Activated CD4-positive, alpha-beta T cell treated with anti-CD3 and anti-CD28 coated beads, Interleukin-2, amount 50 U/mL, for 24 hours (primary cell): ENCODE measurements around the gene PPDPF.

Experiments used
- DNase-seq, 2 donors: peaks; one replicate each; pipeline ENCODE4 v3.0.0-alpha.2; 2020; ENCODE audit warnings: low read depth in 1 of 2, low spot score in 1 of 2

The PPDPF gene

DNA sequence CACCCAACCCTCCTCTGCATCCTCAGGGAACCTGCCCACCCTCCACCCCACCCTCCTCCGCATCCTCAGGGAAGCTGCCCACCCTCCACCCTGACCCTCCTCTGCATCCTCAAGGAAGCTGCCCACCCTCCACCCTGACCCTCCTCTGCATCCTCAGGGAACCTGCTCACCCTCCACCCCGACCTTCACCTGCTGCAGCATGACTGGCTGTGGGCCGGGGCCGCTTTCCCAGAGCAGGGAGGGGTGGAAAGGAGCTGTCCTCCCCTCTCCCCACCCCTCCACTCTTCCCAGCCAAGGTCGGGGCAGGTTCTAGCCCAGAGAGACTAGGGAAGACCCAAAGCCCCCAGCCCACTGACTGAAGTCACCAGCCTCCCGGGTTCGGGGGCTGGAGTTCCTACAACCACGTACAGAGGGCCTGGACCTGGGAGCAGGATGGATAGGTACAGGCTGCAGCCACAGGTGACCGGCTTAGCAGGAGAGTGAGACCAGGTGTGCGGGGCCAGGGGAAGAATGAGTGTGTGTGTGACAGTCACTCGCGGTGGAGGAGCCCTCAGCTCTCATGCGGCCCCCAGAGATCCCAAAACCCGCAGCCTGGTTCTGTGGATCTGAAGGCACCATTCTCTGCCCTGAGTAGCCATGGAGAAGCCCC lies 33.3 kb upstream of the PPDPF start:
- no peak for DNase-seq

DNA sequence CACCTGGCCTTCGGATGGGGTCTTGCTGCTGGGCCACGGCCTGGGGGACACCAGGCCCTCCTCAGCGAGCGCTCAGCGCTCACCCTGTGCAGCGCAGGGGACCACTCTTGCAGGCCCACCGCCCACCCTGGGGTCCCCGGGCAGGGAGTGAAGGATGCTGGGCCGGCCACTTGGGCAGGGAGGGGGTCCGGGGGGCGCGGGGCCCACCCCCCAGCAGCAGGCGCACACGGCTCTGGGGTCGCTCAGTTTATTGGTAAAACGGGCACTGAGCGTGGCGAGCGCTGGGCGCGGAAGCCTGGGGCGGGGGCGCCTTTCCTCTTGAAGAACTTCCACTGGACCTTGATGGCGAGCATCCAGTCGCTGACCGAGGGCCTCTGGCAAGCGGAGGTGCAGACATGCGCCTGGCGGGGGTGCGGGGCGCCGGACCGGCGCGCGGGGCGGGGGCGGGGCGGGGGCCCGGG lies 32.8 kb upstream of the PPDPF start:
- DNase-seq = no peak

DNA sequence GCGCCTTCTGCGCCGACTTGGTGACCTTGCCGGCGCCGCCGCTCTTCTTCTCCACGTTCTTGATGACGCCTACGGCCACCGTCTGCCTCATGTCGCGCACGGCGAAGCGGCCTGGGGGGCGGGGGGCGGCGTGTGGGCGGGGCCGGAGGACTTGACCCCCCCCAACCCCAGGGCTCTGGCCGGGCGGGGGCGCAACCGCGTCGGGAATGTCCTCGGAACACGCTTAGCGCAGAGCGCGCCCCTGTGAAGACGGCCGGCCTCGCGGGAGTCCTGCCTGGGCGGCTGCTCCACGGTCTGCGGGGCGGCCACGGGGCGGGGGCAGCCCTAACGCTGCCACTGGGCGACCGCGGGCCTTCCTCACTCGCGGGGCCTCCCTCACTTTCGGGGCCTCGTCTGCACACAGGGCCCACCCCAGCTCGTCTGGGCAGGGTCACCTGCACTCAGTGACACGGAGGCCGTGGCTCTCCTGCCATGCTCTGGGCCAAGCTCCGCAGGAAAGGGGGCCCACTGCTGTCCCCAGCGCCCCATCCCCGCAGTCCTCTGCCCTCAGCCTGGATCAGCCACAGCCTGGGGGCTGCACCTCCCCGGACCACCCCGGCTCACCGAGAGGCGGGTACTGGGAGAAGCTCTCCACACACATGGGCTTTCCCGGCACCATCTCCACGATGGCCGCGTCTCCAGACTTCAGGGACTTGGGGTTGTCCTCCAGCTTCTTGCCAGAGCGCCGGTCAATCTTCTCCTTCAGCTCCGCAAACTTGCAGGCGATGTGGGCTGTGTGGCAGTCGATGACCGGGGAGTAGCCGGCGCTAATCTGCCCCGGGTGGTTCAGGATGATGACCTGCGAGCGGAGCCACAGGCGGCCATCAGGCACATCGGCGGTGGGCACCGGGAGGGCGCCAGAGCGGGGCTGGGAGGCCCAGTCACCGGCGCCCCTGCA lies 32.0 kb upstream of the PPDPF start:
- no peak for DNase-seq

DNA sequence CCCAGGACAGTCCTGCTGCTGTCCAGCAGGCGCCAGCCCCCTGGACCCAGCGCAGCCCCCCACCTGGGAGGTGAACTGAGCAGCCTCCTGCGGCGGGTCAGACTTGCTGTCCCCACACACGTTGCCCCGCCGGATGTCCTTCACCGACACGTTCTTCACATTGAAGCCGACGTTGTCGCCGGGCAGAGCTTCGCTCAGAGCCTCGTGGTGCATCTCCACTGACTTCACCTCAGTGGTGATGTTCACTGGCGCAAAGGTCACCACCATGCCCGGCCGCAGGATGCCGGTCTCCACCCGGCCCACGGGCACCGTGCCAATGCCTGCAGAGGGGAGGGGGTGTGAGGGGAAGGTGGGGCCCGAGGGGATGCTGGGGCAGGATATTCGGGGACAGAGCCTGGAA lies 30.1 kb upstream of the PPDPF start:
- DNase-seq = no peak

DNA sequence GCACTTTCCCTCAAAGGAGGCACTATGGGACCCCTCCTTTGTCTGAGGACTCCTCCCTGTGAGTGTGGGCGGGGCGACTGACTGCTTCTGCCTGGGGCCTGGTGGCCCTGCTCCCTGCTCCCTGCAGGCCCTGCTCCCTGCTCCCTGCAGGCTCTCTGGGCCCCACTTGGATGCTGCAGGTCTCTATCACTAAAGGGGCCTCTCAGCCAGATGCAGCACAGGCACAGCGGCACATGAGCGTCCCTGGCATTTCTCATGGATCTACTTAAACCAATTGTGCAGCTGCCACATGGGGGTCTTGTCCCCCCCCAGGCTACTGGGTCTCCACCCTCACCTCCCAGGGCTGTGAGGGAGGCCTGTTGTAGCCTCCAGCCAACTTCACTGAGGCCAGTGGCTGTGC lies 29.5 kb upstream of the PPDPF start:
- DNase-seq = no peak

DNA sequence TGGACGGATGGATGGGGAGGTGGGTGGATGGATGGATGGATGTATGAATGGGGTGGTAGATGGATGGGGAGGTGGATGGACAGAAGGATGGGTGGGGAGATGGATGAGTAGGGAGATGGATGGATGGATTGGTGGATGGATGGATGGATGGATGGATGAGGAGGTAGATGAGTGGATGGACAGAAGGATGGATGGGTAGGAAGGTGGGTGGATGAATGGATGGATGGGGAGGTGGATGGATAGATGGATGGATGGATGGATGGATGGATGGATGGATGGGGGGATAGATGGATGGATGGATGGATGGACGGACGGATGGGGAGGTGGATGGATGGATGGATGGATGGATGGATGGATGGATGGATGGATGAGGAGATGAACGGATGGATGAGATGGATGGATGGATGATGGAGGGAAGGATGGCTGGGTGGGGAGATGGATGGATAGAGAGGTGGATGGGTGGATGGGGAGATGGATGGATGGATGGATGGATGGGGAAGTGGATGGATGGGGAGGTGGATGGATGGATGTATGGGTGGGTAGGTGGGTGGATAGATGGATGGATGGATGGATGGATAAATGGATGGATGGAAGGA lies 28.8 kb upstream of the PPDPF start:
- no peak for DNase-seq

DNA sequence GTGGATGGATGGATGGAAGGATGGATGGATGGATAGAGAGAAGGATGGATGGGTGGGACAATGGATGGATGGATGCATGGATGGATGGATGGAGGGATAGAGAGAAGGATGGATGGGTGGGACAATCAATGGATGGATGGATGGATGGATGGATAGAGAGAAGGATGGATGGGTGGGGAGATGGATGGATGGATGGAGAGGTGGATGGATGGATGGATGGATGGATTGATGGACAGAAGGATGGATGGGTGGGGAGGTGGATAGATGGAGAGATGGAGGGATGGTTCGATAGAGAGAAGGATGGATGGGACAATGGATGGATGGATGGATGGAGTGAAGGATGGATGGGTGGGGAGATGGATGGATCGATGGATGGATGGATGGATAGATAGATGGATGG lies 28.0 kb upstream of the PPDPF start:
- no peak for DNase-seq

DNA sequence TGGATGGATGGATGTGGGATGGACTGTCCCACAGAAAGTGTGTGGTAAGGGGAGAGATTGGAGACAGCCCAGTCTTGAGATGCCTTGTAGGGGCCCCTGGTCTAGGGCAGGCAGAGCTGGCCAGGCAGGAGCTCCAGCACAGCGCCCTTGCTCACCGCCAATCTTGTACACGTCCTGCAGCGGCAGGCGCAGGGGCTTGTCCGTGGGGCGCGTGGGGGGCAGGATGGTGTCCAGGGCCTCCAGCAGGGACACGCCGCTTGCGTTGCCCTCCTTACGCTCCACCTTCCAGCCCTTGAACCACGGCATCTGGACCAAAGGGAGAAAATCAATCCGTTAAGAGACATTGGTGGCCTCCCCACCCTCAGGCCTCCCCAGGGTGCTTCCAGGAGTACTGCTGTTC lies 27.6 kb upstream of the PPDPF start:
- no peak for DNase-seq

DNA sequence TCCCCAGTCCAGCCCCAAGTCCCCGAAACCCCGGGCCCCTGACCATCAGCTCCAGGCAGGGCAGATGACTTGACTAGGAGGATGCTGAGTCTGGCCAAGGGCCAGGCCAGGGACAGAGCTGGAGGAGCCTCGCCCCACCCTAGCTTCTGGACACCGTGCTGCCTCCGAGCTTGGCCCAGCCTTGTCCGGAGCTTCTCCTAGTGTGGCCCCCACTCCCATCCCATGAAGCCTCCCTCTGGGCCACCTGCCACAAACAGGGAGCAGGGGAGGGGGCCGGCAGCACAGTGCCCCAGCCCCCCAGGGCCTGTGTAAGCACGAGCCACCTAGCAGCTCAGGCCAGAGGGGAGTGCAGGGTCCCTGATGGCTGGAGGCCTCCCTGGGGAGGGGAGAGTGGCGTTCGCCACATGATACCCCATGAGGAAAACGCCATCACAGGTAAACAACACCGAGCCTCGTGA lies 27.0 kb upstream of the PPDPF start:
- DNase-seq = no peak

DNA sequence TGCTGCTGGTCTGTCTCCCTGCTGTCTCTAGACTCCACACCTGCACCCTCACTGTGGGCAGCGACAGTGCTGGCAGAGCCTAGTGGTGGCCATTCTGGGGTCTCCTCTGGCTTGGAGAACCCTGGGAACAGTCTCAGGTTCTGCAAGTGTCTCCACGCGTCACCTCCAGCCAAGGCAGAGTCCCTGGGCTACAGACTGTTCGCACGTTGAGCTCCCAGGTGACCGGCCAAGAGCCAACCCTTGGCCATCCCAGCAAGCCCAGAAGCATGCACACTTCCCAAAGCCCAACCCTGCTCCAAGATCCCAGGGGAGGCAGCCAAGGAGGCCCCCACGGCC lies 26.5 kb upstream of the PPDPF start:
- no peak for DNase-seq

DNA sequence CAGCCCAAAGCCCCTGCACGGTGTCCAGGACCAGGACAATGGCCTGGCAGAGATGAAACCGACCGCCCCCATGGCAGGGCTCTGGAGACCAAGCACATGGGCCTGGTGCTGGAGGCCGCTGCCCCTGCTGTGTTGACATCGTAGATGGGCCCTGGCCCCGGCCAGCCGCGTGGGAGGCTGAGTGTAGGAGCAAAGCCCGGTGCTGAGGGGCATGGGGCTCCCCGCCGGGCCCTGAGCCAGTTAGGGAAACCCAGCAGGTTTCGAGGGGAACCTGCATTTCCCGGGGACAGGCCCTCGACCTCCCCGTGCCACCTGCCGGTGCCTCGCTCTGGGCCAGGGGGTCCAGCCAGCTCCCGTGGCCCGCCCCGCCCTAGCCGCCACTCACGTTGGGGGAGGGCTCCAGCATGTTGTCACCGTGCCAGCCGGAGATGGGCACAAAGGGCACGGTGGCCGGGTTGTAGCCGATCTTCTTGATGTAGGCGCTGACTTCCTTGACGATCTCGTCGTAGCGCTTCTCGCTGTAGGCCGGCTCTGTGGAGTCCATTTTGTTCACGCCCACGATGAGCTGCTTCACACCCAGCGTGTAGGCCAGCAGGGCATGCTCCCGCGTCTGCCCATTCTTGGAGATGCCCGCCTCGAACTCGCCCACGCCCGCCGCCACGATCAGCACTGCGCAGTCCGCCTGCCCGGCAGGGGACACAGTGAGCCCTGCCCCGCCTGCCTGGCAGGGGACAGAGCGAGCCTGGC lies 26.0 kb upstream of the PPDPF start:
- no peak for DNase-seq

DNA sequence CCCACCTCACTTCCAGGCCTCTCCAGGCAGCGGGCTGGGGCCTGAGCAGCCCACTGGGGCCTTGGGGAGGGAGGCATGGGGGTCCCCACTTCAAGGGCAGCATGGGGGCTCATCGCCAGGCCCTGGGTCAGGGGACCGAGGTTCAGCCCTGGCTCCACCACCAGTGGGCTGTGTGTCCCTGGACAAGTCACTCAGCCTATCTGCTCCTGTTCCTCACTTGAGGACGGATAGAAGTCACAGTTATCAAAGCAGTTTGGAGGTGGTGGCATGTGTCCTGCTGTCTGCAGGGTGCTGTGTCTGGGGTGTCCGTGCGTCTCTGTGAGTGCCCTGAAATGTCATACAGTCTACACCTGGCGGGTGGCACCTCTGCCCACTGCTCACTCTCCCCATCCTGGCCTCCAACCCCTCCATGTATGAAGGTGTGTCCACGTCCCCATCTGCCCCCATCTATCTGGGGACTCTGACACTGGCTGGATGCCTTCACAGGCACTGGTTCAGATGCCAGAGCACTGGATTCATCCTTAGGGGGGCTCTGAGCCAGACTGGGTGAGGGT lies 25.3 kb upstream of the PPDPF start:
- DNase-seq = no peak

DNA sequence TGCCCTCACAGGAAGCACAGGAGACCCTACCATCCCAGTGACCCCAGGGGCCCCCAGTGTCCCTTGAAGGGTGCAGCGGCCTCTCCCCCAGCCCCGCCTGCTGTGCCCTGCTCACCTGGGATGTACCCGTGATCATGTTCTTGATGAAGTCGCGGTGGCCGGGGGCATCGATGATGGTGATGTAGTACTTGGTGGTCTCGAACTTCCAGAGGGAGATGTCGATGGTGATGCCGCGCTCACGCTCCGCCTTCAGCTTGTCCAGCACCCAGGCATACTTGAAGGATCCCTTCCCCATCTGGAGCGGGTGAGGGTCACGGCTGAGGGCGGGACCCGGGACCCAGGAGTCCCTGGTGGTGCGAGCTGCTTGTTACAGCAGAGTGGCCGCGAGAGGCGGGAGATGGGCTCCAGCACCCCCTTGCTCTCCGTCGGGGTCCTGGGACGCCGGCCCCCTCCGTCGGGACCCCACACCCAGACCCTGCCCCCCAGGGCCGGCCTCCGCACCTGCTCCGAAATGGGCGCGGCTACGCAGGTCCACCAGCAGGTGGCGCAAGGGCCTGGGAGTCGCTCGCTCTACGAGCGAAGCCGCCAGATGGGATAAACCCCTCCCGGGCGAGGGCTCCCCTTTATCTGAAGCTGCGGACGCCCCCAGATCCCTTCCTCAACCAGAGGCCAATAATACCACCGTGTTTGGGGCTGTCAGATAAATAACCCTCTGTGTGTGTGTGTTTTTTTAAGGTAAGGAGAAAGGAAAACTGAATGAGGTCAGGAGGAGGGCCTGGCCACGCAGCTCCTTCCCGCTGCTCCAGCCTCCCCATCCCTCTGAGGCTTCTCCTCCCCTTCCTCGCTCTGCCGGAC lies 24.6 kb upstream of the PPDPF start:
- peak; percentile 59 to 60 for DNase-seq

DNA sequence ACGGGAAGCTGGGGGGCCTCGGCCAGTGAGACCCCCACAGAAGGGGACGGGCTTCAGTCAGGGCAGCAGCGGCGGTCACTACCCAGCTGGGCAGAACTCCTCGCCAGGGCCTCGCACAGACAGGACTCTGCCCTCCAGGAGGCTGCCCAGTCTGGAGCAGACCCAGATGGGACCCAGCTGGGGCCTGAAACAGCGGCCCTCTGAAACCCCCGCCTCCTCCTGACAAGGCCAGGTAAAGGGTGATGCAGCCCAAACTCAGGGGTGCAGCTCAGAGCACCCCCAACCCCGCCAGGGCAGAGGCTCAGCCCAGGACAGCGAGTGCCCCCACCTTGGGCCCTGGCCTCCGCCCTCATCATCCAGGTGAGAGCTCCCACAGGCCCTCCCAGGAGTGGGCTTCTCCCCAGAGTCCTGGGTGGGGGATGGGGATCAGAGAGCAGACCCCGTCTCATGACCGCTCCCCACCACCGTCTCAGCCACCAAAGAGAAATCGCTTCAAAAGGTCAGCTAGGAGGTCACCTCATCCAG lies 23.9 kb upstream of the PPDPF start:
- DNase-seq = no peak

DNA sequence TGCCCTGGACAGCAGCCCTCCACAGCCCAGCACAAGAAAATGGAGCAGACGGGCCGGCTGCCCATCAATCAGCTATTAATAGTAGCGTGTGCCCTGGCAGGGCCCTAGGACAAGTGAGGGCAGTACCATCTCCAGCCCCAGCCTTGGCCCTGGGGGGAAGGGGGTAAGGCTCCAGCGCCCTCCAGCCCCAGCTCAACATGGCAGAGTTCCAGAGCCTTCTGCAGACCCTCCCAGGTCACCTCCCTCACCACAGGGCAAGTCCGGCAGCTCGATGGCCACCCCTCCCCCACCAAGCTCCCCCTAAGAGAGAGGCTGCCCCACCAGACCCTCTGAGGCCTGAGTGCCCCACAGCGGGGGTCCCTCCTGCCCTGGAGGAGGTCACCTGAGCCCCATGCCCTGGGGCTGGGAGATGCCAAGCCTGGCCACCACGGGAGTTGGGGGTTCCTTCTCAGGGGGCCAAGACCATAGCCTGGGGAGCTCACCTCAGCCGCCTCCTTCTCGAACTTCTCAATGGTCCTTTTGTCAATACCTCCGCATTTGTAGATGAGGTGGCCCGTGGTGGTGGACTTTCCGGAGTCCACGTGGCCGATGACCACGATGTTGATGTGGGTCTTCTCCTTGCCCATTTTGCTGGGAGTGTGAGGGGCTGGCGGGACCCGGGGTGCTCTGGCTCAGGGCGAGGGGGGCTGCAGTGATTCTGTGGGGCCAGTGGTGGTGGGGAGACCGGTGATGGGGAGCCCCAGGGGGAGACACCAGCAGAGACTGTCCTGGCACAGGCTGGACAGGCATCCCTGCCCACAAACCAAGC lies 23.2 kb upstream of the PPDPF start:
- DNase-seq = no peak

DNA sequence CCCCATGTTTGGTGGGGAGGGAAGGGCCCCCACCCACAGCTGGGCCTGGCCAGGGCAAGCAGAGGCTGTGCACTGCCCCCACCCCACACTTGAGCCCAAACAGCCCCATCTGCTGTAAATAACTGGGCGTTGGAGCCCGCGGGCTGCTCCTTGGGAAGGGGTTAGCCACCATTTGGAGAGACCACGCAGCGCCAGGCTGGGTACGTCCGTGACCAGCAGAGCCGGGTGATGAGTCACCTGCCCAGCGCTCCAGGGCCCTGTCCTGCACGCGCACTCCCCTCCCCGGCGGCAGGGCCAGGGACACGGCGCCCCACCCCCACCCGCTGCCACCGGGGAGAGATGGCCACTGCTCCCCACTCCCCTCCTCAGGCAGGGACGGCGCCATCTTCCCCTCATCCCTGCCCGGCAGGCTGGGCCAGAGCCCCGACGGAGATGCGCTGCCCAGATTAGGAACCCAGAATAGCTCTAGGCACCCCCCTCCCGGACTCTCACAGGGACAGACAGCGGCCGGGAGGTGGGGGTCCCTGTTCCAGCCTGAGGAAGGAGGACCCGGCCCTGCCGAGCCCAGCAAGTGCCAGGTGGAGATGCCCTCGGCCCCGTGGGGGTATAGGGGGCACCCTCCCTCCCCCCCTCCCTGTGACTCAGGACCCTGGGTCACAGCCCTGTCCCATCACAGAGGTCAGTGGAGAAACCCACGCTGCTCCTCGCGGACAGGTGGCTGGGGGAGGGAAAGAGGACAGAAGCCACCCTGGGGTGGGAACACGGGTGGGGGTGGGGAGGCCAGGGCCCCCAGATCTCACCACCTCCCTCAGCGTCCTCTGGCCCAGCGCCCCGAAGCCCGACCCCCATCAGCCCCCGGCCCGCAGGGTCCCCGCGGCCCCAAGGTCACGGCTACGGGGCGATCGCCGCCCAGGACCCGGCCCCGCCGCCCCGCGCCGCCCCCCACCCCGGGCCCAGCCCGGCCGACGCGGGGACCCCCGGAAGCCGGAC lies 22.3 kb upstream of the PPDPF start:
- no peak for DNase-seq

DNA sequence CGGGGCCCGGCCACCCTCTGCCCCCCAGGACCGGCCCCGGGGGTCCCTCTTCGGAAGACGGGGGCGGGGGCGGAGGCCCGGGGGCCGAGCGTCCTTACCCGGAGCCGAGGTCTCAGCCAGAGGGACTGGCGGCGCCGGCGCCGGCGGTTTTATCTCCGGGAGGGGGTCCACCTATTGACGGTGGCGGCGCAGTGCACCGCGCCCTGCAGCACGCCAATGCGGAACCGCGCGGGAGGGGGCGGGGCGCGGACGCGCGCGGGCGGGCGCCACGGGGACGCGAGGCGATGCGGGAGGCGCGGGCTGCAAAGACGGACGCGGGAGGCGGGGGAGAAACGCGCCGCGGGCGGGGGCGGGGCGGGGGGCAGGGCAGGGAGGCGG lies 21.6 kb upstream of the PPDPF start, which contains the start of gene EEF1A2:
Gene EEF1A2 (minus strand): TSS at position 124 of the 378 bp plus-strand sequence. CDS start 1,320 bp downstream, outside the sequence.
- no peak for DNase-seq
